HEK293 (cell line): ENCODE data around the gene TMEM238L.
A peak's percentile ranks its signal among the peaks of the same experiment; 100 is the strongest.

ENCODE experiments used
- CTCF ChIA-PET: fragments of 350-600 bp; formaldehyde crosslinking; extraction: SDS; loops from one replicate; lab custom pipeline; 2021; ENCODE audit warnings: antibody characterized with exemption; lab: Yijun Ruan, JAX
- POLR2A ChIA-PET: fragments of 300-600 bp; formaldehyde crosslinking; extraction: SDS; loops from one replicate; lab custom pipeline; 2020; ENCODE audit warnings: antibody characterized with exemption, inconsistent platforms; lab: Yijun Ruan, JAX
- H3K27ac ChIP-seq: fragments of 200-500 bp; sonication (Bioruptor generic); 2 replicates; pipeline ENCODE4 v1.5.1; 2014; ENCODE audit warnings: low read depth, low read length, control low read depth, inconsistent platforms; ENCODE audit errors: extremely low read depth
- H3K36me3 ChIP-seq, 2 experiments: fragments of 200-500 bp in 1 of 2; sonication (Bioruptor generic) in 1 of 2; 1 replicate in 1 of 2; 2 replicates in 1 of 2; pipeline ENCODE4 v1.5.1; 2014 to 2017; ENCODE audit warnings: inconsistent platforms in 2 of 2, low read length in 2 of 2; ENCODE audit not compliant: control insufficient read depth in 2 of 2, insufficient read depth in 1 of 2
- H3K4me1 ChIP-seq: fragments of 200-500 bp; sonication (Bioruptor generic); 2 replicates; pipeline ENCODE4 v1.5.1; 2014; ENCODE audit warnings: mild to moderate bottlenecking, low read length, inconsistent platforms; ENCODE audit not compliant: control insufficient read depth, insufficient read depth
- H3K4me3 ChIP-seq: 2 replicates; pipeline ENCODE4 v1.5.1; 2011; ENCODE audit warnings: low read depth, mild to moderate bottlenecking, control low read depth, low read length, moderate library complexity
- H3K9me3 ChIP-seq: fragments of 200-500 bp; sonication (Bioruptor generic); 2 replicates; pipeline ENCODE4 v1.5.1; 2014; ENCODE audit warnings: low read depth, low read length, inconsistent platforms; ENCODE audit not compliant: control insufficient read depth, insufficient read depth
- ATF2 ChIP-seq: fragments of 450-650 bp; formaldehyde crosslinking; IDR thresholded peaks from 2 replicates; pipeline ENCODE4 v1.5.1; 2016; ENCODE audit warnings: missing biosample characterization, missing genetic modification characterization, low read depth
- KLF17 ChIP-seq: fragments of 450-650 bp; formaldehyde crosslinking; IDR thresholded peaks from 2 replicates; pipeline ENCODE4 v1.5.1; 2016; ENCODE audit warnings: missing biosample characterization, missing genetic modification characterization
- ZBTB1 ChIP-seq: fragments of 450-650 bp; formaldehyde crosslinking; IDR thresholded peaks from 2 replicates; pipeline ENCODE4 v1.5.1; 2016; ENCODE audit warnings: missing biosample characterization, missing genetic modification characterization
- ZFP69B ChIP-seq: fragments of 450-650 bp; formaldehyde crosslinking; IDR thresholded peaks from 2 replicates; pipeline ENCODE4 v1.5.1; 2016; ENCODE audit warnings: missing biosample characterization, missing genetic modification characterization
- ZNF18 ChIP-seq: fragments of 450-650 bp; formaldehyde crosslinking; IDR thresholded peaks from 2 replicates; pipeline ENCODE4 v1.5.1; 2016; ENCODE audit warnings: missing biosample characterization, missing genetic modification characterization
- ZNF202 ChIP-seq: fragments of 450-650 bp; formaldehyde crosslinking; IDR thresholded peaks from 2 replicates; pipeline ENCODE4 v1.5.1; 2016; ENCODE audit warnings: missing biosample characterization, missing genetic modification characterization, borderline replicate concordance
- ZNF280C ChIP-seq: fragments of 450-650 bp; formaldehyde crosslinking; IDR thresholded peaks from 2 replicates; pipeline ENCODE4 v1.5.1; 2016; ENCODE audit warnings: missing biosample characterization, missing genetic modification characterization
- ZNF335 ChIP-seq: fragments of 450-650 bp; formaldehyde crosslinking; conservative IDR thresholded peaks from 2 replicates; pipeline ENCODE4 v1.5.1; 2016; ENCODE audit warnings: missing biosample characterization, missing genetic modification characterization
- ZNF423 ChIP-seq: fragments of 450-650 bp; formaldehyde crosslinking; IDR thresholded peaks from 2 replicates; pipeline ENCODE4 v1.5.1; 2016; ENCODE audit warnings: missing biosample characterization, missing genetic modification characterization
- ZNF426 ChIP-seq: fragments of 450-650 bp; formaldehyde crosslinking; IDR thresholded peaks from 2 replicates; pipeline ENCODE4 v1.5.1; 2017; ENCODE audit warnings: missing biosample characterization, missing genetic modification characterization, mild to moderate bottlenecking, inconsistent platforms, moderate library complexity
- ZNF433 ChIP-seq: fragments of 450-650 bp; formaldehyde crosslinking; IDR thresholded peaks from 2 replicates; pipeline ENCODE4 v1.5.1; 2016; ENCODE audit warnings: missing biosample characterization, missing genetic modification characterization, low read depth
- ZNF449 ChIP-seq: fragments of 450-650 bp; formaldehyde crosslinking; IDR thresholded peaks from 2 replicates; pipeline ENCODE4 v1.5.1; 2017; ENCODE audit warnings: missing biosample characterization, mild to moderate bottlenecking, missing genetic modification characterization, moderate library complexity
- ZNF473 ChIP-seq: fragments of 450-650 bp; formaldehyde crosslinking; IDR thresholded peaks from 2 replicates; pipeline ENCODE4 v1.5.1; 2017; ENCODE audit warnings: missing biosample characterization, missing genetic modification characterization
- ZNF48 ChIP-seq: fragments of 450-650 bp; formaldehyde crosslinking; IDR thresholded peaks from 2 replicates; pipeline ENCODE4 v1.5.1; 2016; ENCODE audit warnings: missing biosample characterization, missing genetic modification characterization
- ZNF488 ChIP-seq: fragments of 450-650 bp; formaldehyde crosslinking; IDR thresholded peaks from 2 replicates; pipeline ENCODE4 v1.5.1; 2016; ENCODE audit warnings: missing biosample characterization, missing genetic modification characterization
- ZNF514 ChIP-seq: fragments of 450-650 bp; formaldehyde crosslinking; IDR thresholded peaks from 2 replicates; pipeline ENCODE4 v1.5.1; 2016; ENCODE audit warnings: missing biosample characterization, missing genetic modification characterization
- ZNF560 ChIP-seq: fragments of 450-650 bp; formaldehyde crosslinking; IDR thresholded peaks from 2 replicates; pipeline ENCODE4 v1.5.1; 2017; ENCODE audit warnings: missing biosample characterization, missing genetic modification characterization, borderline replicate concordance
- ZNF768 ChIP-seq: fragments of 450-650 bp; formaldehyde crosslinking; IDR thresholded peaks from 2 replicates; pipeline ENCODE4 v1.5.1; 2018; ENCODE audit warnings: missing biosample characterization, mild to moderate bottlenecking, missing genetic modification characterization
- ZSCAN4 ChIP-seq: fragments of 450-650 bp; formaldehyde crosslinking; IDR thresholded peaks from 2 replicates; pipeline ENCODE4 v1.5.1; 2017; ENCODE audit warnings: missing biosample characterization, missing genetic modification characterization

The TMEM238L gene

GRCh38 chr17:10807704-10808128 is 3.8 kb upstream of the TMEM238L start:
- ChIA-PET POLR2A (no interaction called here), CTCF (no interaction called here)
- no peaks in the 10 kb centered on the region for H3K36me3 ChIP-seq
- no peaks in the 10 kb centered on the region for H3K4me1 ChIP-seq
- H3K4me3 ChIP-seq, result no peak overlapping the region
- no peak overlapping the region for H3K27ac ChIP-seq
- H3K9me3 ChIP-seq, result no peaks in the 10 kb centered on the region
- no peak for TF ChIP-seq ZNF488 (tag by site-specific recombination)
- TF ChIP-seq ZNF768 (tag by site-specific recombination), result 0 out of 2 replicates have a peak, but pooled peaks have one; percentile 38

- no peaks in the 10 kb centered on the region for H3K36me3 ChIP-seq
- no peak overlapping the region for H3K4me3 ChIP-seq
- no peak for TF ChIP-seq ZNF514 (tag by site-specific recombination)
- TF ChIP-seq ZNF48 (tag by site-specific recombination), result no peak
- TF ChIP-seq ZNF335, result no peak
- no peak for TF ChIP-seq ZNF202
- no peak for TF ChIP-seq ZNF426 (tag by site-specific recombination)
- TF ChIP-seq KLF17 (tag by site-specific recombination), result no peak
- TF ChIP-seq ZFP69B (tag by site-specific recombination), result no peak
- TF ChIP-seq ZNF18 (tag by site-specific recombination), result no peak
- no peak for TF ChIP-seq ZNF423 (tag by site-specific recombination)
- TF ChIP-seq ZNF473 (tag by site-specific recombination), result no peak
- TF ChIP-seq ZNF449 (tag by site-specific recombination), result no peak
- TF ChIP-seq ZBTB1 (tag by site-specific recombination), result no peak
- no peak for TF ChIP-seq ZSCAN4 (tag by site-specific recombination)
- no peak for TF ChIP-seq ZNF560 (tag by site-specific recombination)
- TF ChIP-seq ZNF433 (tag by site-specific recombination), result no peak
- no peak for TF ChIP-seq ATF2 (tag by site-specific recombination)
- no peak for TF ChIP-seq ZNF280C (tag by site-specific recombination)
- no peaks in the 10 kb centered on the region for H3K4me1 ChIP-seq
- H3K27ac ChIP-seq, result no peak overlapping the region
- ChIA-PET POLR2A (no interaction called here), CTCF (interaction anchor here (0.6 kb wide), 1 partner anchor 19 kb away, joined by 5 read pairs; no protein-coding TSS in a partner anchor)
- H3K9me3 ChIP-seq, result no peaks in the 10 kb centered on the region
Observed at GRCh38 chr17:10806545-10807262, 2.8 kb upstream of the TMEM238L start.
